Mammary epithelial cell (primary cell): Measurements from ENCODE around the gene SEPTIN11.

Experiments used
- CTCF ChIP-seq, 2 donors: IDR thresholded peaks in 1 of 2; conservative IDR thresholded peaks in 1 of 2; 2 replicates each; pipeline ENCODE4 v1.5.1; 2011 to 2012; ENCODE audit warnings: inconsistent platforms in 2 of 2, low read length in 2 of 2, mild to moderate bottlenecking in 2 of 2, control low read depth in 1 of 2, low read depth in 1 of 2; ENCODE audit not compliant: insufficient read depth in 1 of 2; ENCODE audit errors: extremely low read depth in 1 of 2
- EZH2 ChIP-seq: IDR thresholded peaks from 2 replicates; pipeline ENCODE4 v1.6.1; 2012; ENCODE audit warnings: low read length, inconsistent platforms, borderline replicate concordance

DNA sequence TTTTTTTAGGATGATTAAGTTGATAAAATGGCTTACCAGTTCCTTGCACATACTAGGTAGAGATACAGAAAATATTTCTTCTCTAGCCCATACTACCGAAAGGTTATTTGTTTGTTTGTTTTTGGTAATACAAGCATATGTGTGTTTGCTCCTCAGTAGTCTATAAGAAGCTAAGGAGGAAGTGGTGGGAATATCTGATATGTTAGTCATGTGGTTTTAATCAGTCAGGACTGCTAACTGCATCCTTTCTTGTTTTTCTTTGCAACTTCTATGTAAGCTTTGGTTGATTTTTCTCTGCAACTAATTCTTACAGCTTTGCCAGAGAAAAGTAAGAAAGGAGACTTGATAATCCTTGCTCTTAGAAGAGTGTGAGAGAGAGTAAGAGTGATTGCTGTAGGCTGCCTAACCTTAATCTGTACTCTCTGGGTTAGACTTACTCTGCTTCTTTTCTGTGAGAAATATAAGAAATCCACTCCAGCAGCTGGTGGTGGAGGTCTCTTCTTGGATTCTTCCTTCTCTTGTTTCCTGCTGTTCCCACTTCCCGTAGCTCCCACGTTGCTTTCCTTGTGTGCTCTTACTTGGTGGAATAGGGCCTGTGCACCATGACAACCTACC lies 28.3 kb downstream of the SEPTIN11 start:
- TF ChIP-seq CTCF (conservative IDR thresholded peaks at IDR 0.05 in 1 of 2, IDR thresholded peaks at IDR 0.05 in 1 of 2; ENCODE audit: extremely low read depth in 1 of 2, insufficient read depth in 1 of 2, low read depth in 1 of 2, low read length in 2 of 2) (no peak), EZH2 (no peak)
